ENCODE results near the gene ZNF225.
A peak's percentile ranks its signal among the peaks of the same experiment; 100 is the strongest.
"Not testable (repeated sequence)": the region's sequence is repeated elsewhere in the genome, so short reads cannot be mapped to it uniquely, and the experiment has no call there.

The ZNF225 gene

GRCh38 chr19:44111910-44112463, 1.2 kb upstream of the ZNF225 start:
- Histone ChIP-seq H3K27ac (no peak overlapping the region), H3K9me3 (peaks cover 6 to 50% (median 49%) of the 10 kb centered on the region in 3 donors), H3K4me3 (peak overlapping the region; percentile 66 to 83), H3K27me3 (no peaks in the 10 kb centered on the region), H3K36me3 (peaks cover 30 to 38% (median 38%) of the 10 kb centered on the region in 3 donors), H3K4me1 (peaks cover 0 to 20% (median 10%) of the 10 kb centered on the region in 4 donors)
- no peak for DNase-seq
- intact Hi-C loops (cut with DNase I; ENCODE audit: low total_unique reads), result loop anchor here (10.0 kb wide), 1 partner anchor 53 kb away; the partner anchor contains the start of gene ZNF226
- TF ChIP-seq CTCF (IDR thresholded peaks at IDR 0.05), result no peak

DNA sequence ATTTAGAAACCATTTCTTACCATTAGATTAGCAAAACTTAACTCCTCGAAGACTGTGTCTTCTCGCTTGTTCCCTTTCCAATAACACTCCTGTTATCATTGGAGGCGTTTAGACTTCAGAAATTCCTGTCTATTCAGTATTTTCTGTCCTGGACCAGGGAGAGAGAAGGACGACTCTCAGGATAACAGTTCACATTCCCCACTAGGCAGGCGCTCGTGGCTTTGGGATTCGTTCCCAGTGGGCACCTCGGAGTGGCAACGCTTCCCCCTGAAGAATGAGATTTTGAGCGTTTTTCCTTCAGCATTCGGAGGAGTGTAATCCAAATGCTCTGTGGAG, 429 bp upstream of the ZNF225 start:
- no peak for DNase-seq
- TF ChIP-seq CTCF (IDR thresholded peaks at IDR 0.05), result no peak
- peak overlapping the region; percentile 66 to 83 for H3K4me3 ChIP-seq
- H3K4me1 ChIP-seq, result peaks cover 0 to 20% (median 10%) of the 10 kb centered on the region in 4 donors
- H3K27me3 ChIP-seq, result no peaks in the 10 kb centered on the region
- intact Hi-C loops (cut with DNase I; ENCODE audit: low total_unique reads), result loop anchor here (10.0 kb wide), 1 partner anchor 52 kb away; the partner anchor contains the start of gene ZNF226
- peaks cover 30 to 38% (median 38%) of the 10 kb centered on the region in 3 donors for H3K36me3 ChIP-seq
- H3K9me3 ChIP-seq, result peaks cover 0 to 42% (median 42%) of the 10 kb centered on the region in 3 donors
- peak overlapping the region; percentile 59 to 82 for H3K27ac ChIP-seq

GRCh38 chr19:44113784-44114390, 688 bp downstream of the ZNF225 start:
- TF ChIP-seq CTCF (IDR thresholded peaks at IDR 0.05), result no peak
- peaks cover 0 to 20% (median 10%) of the 10 kb centered on the region in 4 donors for H3K4me1 ChIP-seq
- H3K36me3 ChIP-seq, result peaks cover 33 to 39% (median 38%) of the 10 kb centered on the region in 3 donors
- peaks cover 0 to 32% (median 31%) of the 10 kb centered on the region in 3 donors for H3K9me3 ChIP-seq
- peak overlapping the region; percentile 66 to 83 for H3K4me3 ChIP-seq
- DNase-seq, result no peak
- intact Hi-C loops (cut with DNase I; ENCODE audit: low total_unique reads), result loop anchor here (10.0 kb wide), 1 partner anchor 51 kb away; the partner anchor contains the start of gene ZNF226
- peak overlapping the region; percentile 82 to 83 for H3K27ac ChIP-seq
- no peaks in the 10 kb centered on the region for H3K27me3 ChIP-seq

DNA sequence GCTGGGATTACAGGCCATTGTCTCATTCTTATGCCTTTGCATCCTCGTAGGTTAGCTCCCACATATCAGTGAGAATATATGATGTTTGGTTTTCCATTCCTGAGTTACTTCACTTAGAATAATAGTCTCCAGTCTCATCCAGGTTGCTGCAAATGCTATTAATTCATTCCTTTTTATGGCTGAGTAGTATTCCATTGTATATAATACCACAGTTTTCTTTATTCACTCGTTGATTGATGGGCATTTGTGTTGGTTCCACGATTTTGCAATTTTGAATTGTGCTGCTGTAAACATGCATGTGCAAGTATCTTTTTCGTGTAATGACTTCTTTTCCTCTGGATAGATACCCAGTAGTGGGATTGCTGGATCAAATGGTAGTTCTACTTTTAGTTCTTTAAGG, 8.0 kb downstream of the ZNF225 start:
- DNase-seq; H3K4me3 ChIP-seq; H3K27ac ChIP-seq; H3K4me1 ChIP-seq; H3K27me3 ChIP-seq; intact Hi-C loops (cut with DNase I; ENCODE audit: low total_unique reads): not testable (repeated sequence)
- Histone ChIP-seq H3K36me3 (peaks cover 93 to 100% (median 96%) of the 10 kb centered on the region in 3 donors), H3K9me3 (peaks cover 0 to 57% (median 26%) of the 10 kb centered on the region in 3 donors)

DNA sequence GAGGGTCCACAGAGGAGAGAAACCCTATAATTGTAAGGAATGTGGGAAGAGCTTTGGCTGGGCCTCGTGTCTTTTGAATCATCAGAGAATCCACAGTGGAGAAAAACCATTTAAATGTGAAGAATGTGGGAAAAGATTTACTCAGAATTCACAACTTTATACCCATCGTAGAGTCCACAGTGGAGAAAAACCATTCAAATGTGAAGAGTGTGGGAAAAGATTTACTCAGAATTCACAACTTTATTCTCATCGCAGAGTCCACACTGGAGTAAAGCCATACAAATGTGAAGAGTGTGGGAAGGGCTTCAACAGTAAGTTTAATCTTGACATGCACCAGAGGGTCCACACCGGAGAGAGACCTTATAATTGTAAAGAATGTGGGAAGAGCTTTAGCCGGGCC, 18.8 kb downstream of the ZNF225 start:
- Histone ChIP-seq H3K27ac (no peak overlapping the region), H3K4me3 (no peak overlapping the region), H3K4me1 (no peaks in the 10 kb centered on the region), H3K36me3 (peaks cover 60 to 77% (median 76%) of the 10 kb centered on the region in 3 donors), H3K27me3 (no peaks in the 10 kb centered on the region), H3K9me3 (peaks cover 0 to 91% (median 62%) of the 10 kb centered on the region in 3 donors)
- intact Hi-C loops (cut with DNase I; ENCODE audit: low total_unique reads), result no loop called here
- no peak for DNase-seq
- no peak for TF ChIP-seq CTCF (IDR thresholded peaks at IDR 0.05)

Measured in tibial artery (tissue), 4 donors.